ENCODE data around the gene ARMC7. TPM values are rescaled to one million over a fixed set of nuclear protein-coding genes. Genes with fewer than 3 reads are reported as not detected.

The ARMC7 gene
- total and polyA plus RNA-seq, 2 of the 13 experiments (the other 11 are each of a cell fraction or from before 2014, with no cell fraction given) = 3.9 to 4.2 TPM

- no peak for TF ChIP-seq ZNF280D (CRISPR knock-in tag; IDR thresholded peaks at IDR 0.05)
- TF ChIP-seq CERS6 (CRISPR knock-in tag; IDR thresholded peaks at IDR 0.05) = no peak
- no peak for TF ChIP-seq NCOA5 (CRISPR knock-in tag; IDR thresholded peaks at IDR 0.05)
- TF ChIP-seq ZNF615 (CRISPR knock-in tag; IDR thresholded peaks at IDR 0.05; ENCODE audit: borderline replicate concordance) = no peak
- TF ChIP-seq SOX6 (IDR thresholded peaks at IDR 0.05) = no peak
- TF ChIP-seq SOX6 (CRISPR knock-in tag; IDR thresholded peaks at IDR 0.05) = peak; percentile 53
- no peak for TF ChIP-seq RBAK (CRISPR knock-in tag; IDR thresholded peaks at IDR 0.05)
- no peak for TF ChIP-seq ZNF20 (CRISPR knock-in tag; IDR thresholded peaks at IDR 0.05)
- TF ChIP-seq KLF13 (CRISPR knock-in tag; IDR thresholded peaks at IDR 0.05) = no peak
- TF ChIP-seq SP140L (CRISPR knock-in tag; IDR thresholded peaks at IDR 0.05; ENCODE audit: borderline replicate concordance) = no peak
- peak; percentile 25; the same call in 1 of the 2 replicates for TF ChIP-seq DMAP1 (CRISPR knock-in tag; IDR thresholded peaks at IDR 0.05)
- TF ChIP-seq ZNF839 (CRISPR knock-in tag; IDR thresholded peaks at IDR 0.05; ENCODE audit: borderline replicate concordance) = no peak
- no peak for TF ChIP-seq SETDB1 (CRISPR knock-in tag; IDR thresholded peaks at IDR 0.05; ENCODE audit: borderline replicate concordance)
- no peak for TF ChIP-seq KLF12 (CRISPR knock-in tag; IDR thresholded peaks at IDR 0.05; ENCODE audit: borderline replicate concordance)
- no peak for TF ChIP-seq NFKBIZ (CRISPR knock-in tag; IDR thresholded peaks at IDR 0.05)
- no peak for TF ChIP-seq SNRNP70 (IDR thresholded peaks at IDR 0.05; ENCODE audit: low read depth, low read length)
- no peak for TF ChIP-seq ZNF367 (CRISPR knock-in tag; IDR thresholded peaks at IDR 0.05; ENCODE audit: borderline replicate concordance)
- TF ChIP-seq ZNF841 (CRISPR knock-in tag; IDR thresholded peaks at IDR 0.05; ENCODE audit: borderline replicate concordance) = no peak
- TF ChIP-seq POLR2AphosphoS5 (IDR thresholded peaks at IDR 0.05; ENCODE audit: low read depth, low read length) = no peak
- no peak for TF ChIP-seq ZNF737 (CRISPR knock-in tag; IDR thresholded peaks at IDR 0.05; ENCODE audit: borderline replicate concordance)
- no peak for TF ChIP-seq EZH2 (conservative IDR thresholded peaks at IDR 0.05; ENCODE audit: low read depth, low read length)
- TF ChIP-seq, protein P1, sequence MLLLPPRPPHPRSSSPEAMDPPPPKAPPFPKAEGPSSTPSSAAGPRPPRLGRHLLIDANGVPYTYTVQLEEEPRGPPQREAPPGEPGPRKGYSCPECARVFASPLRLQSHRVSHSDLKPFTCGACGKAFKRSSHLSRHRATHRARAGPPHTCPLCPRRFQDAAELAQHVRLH (CRISPR knock-in tag; IDR thresholded peaks at IDR 0.05; ENCODE audit: borderline replicate concordance, low read depth) = peak; percentile 53; the same call in 1 of the 2 replicates
- peak; percentile 66 for TF ChIP-seq FOXP4 (CRISPR knock-in tag; IDR thresholded peaks at IDR 0.05)
- TF ChIP-seq, protein P2, sequence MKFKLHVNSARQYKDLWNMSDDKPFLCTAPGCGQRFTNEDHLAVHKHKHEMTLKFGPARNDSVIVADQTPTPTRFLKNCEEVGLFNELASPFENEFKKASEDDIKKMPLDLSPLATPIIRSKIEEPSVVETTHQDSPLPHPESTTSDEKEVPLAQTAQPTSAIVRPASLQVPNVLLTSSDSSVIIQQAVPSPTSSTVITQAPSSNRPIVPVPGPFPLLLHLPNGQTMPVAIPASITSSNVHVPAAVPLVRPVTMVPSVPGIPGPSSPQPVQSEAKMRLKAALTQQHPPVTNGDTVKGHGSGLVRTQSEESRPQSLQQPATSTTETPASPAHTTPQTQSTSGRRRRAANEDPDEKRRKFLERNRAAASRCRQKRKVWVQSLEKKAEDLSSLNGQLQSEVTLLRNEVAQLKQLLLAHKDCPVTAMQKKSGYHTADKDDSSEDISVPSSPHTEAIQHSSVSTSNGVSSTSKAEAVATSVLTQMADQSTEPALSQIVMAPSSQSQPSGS (CRISPR knock-in tag; IDR thresholded peaks at IDR 0.05) = no peak
These were observed 13.6 kb upstream of the ARMC7 start (continued) for GRCh38 chr17:75096082-75096625.
